GM18951 (cell line): Measurements from ENCODE around the gene KCNH4.

Experiments
- POLR2A ChIP-seq: IDR thresholded peaks from 4 replicates; pipeline ENCODE4 v1.6.1; 2011; ENCODE audit warnings: mild to moderate bottlenecking; ENCODE audit not compliant: insufficient read length, insufficient read depth; ENCODE audit errors: extremely low read depth
- in situ Hi-C: fragments of 300-500 bp; cut with MboI; formaldehyde crosslinking; loops from one replicate; pipeline ENCODE4 v1.12.0; 2022; ENCODE audit warnings: low sequenced_read_pairs, mixed read lengths, inconsistent platforms; ENCODE audit not compliant: unreplicated experiment

The KCNH4 gene

GRCh38 chr17:42179911-42180410 is 981 bp downstream of the KCNH4 start:
- in situ Hi-C loops, result no loop called here
- no peak for TF ChIP-seq POLR2A

GRCh38 chr17:42179335-42179734 is 1.6 kb downstream of the KCNH4 start:
- no peak for TF ChIP-seq POLR2A
- in situ Hi-C loops, result no loop called here

- TF ChIP-seq POLR2A, result no peak
- in situ Hi-C loops, result no loop called here
Observed at GRCh38 chr17:42178817-42179216, 2.1 kb downstream of the KCNH4 start.

- in situ Hi-C loops, result no loop called here
- no peak for TF ChIP-seq POLR2A
Observed at GRCh38 chr17:42177684-42178083, 3.3 kb downstream of the KCNH4 start.

- no peak for TF ChIP-seq POLR2A
- in situ Hi-C loops, result no loop called here
Observed at GRCh38 chr17:42174126-42174783, 6.7 kb downstream of the KCNH4 start.

GRCh38 chr17:42171831-42172230 is 9.1 kb downstream of the KCNH4 start:
- TF ChIP-seq POLR2A, result no peak
- in situ Hi-C loops, result no loop called here

GRCh38 chr17:42169351-42169750 is 11.6 kb downstream of the KCNH4 start:
- in situ Hi-C loops, result no loop called here
- no peak for TF ChIP-seq POLR2A

- in situ Hi-C loops, result no loop called here
- no peak for TF ChIP-seq POLR2A
Observed at GRCh38 chr17:42167807-42168206, 13.1 kb downstream of the KCNH4 start.

GRCh38 chr17:42166196-42166763 is 14.7 kb downstream of the KCNH4 start:
- no peak for TF ChIP-seq POLR2A
- in situ Hi-C loops, result no loop called here

GRCh38 chr17:42165751-42166150 is 15.2 kb downstream of the KCNH4 start:
- no peak for TF ChIP-seq POLR2A
- in situ Hi-C loops, result no loop called here

- in situ Hi-C loops, result no loop called here
- TF ChIP-seq POLR2A, result no peak
Observed at GRCh38 chr17:42163696-42164407, 17.1 kb downstream of the KCNH4 start.

- in situ Hi-C loops, result no loop called here
- TF ChIP-seq POLR2A, result no peak
Observed at GRCh38 chr17:42163113-42163512, 17.8 kb downstream of the KCNH4 start.

GRCh38 chr17:42160531-42160910 is 20.4 kb downstream of the KCNH4 start:
- in situ Hi-C loops, result no loop called here
- no peak for TF ChIP-seq POLR2A
